ENCODE results near the gene ADGRB3. TPM values are rescaled to one million over a fixed set of nuclear protein-coding genes. Genes with fewer than 3 reads are reported as not detected.
"Not testable (repeated sequence)": the region's sequence is repeated elsewhere in the genome, so short reads cannot be mapped to it uniquely, and the experiment has no call there.

Gene ADGRB3
- total RNA-seq, 1 donor from 2014 or later, result 8.5 TPM

- DNase-seq (ENCODE audit: low spot score) (no peak), ATAC-seq (no peak)
- intact Hi-C loops (cut with DNase I), result no loop called here
Observed at GRCh38 chr6:69059413-69059812, 424.3 kb downstream of the ADGRB3 start.

DNA sequence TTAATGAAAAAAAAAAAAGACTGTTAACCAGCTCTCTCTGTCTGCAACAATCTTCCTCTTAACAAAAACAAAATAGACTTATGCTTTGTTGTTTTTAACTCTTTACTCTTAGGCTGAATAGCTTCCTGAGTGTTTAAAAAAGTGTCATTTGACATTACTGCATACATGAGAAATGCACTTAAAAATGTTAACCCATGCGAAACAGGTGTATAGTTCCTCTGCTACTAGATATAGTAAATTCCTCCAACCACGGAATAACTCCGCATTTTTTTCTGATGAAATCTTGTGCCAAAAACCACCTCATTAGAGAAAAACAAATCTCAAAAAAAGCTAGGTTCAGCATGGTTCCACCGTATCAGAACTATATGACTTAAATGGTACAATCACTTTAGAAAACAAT, 426.0 kb downstream of the ADGRB3 start:
- intact Hi-C loops (cut with DNase I), result no loop called here

GRCh38 chr6:69063401-69063800, 428.3 kb downstream of the ADGRB3 start:
- intact Hi-C loops (cut with DNase I), result no loop called here
- no peak for DNase-seq (ENCODE audit: low spot score)
- no peak for ATAC-seq

More for the DNA sequence above, 426.0 kb downstream of the ADGRB3 start:
- ATAC-seq (no peak), DNase-seq (ENCODE audit: low spot score) (no peak)

- intact Hi-C loops (cut with DNase I), result no loop called here
- no peak for DNase-seq (ENCODE audit: low spot score)
- ATAC-seq, result no peak
Observed at GRCh38 chr6:69064226-69064625, 429.1 kb downstream of the ADGRB3 start.

GRCh38 chr6:69069881-69070280, 434.8 kb downstream of the ADGRB3 start:
- ATAC-seq (no peak), DNase-seq (ENCODE audit: low spot score) (no peak)
- intact Hi-C loops (cut with DNase I), result no loop called here

- no peak for ATAC-seq
- no peak for DNase-seq (ENCODE audit: low spot score)
- intact Hi-C loops (cut with DNase I), result no loop called here
Observed at GRCh38 chr6:69072796-69073195, 437.7 kb downstream of the ADGRB3 start.

DNA sequence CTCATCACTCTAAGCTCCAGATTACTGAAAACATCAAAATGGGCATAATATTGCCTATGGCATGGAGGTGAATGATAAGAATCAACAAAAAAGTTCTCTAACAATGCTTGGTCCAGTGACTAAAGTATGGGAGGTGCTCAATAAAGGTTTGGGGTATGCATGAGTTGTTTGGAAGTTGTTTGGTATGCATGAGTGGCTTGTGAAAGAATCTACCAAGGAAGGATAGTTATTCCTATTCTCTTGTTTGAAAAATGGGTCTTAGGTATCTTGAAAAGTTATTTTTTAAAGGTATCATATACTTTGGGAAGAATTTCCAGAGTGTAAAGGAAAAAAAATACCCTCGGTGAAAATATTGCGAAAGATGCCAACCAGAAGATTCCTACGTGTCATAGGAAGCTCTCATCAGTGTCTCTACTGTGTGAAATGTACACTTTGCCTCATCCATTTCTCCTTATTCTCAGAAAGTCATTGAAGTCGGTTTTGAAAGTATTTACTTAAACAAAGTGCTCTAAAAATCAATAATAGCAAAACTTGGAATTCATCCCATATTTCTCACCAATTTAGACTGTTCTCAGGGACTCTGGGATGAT, 449.8 kb downstream of the ADGRB3 start:
- no peak for ATAC-seq
- intact Hi-C loops (cut with DNase I), result no loop called here

DNA sequence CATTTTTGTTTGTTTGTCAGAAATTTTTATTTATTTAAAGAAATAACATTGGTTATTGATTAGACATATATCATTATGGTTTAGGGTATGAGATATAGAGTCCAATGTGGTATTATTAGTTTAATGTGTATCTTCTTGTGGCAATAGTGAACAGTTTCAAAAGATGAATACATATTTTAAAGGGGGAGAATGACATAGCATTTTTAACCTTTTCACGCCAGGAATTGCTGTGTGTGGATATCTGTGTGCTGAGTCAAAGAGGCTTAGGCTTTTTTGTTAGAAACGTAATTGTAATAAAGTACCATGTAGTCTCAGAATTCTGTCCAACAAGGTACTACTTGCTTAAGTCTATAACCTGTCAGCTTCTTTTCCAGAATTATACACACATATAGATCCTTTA, 451.6 kb downstream of the ADGRB3 start:
- DNase-seq (ENCODE audit: low spot score), result no peak
- intact Hi-C loops (cut with DNase I), result no loop called here
- ATAC-seq, result no peak

More for the DNA sequence above, 449.8 kb downstream of the ADGRB3 start:
- no peak for DNase-seq (ENCODE audit: low spot score)

DNA sequence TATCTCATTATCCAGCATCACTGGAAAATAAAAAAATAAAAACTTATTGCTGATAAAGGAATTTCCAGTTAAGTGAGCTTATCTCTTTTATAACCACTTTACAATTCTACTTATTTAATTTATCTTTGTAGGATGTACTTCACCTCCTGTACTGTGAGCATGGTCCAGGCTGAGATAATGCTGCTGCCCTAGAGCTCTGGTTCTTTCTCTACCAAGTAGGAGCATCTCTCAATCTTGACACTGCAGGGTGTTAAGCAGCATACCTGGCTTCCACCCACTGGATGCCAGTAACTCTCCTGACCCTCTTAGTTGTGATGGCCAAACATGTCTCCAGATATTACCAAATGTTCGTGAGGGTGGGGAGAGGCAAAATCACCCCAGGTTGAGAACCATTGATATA, 454.5 kb downstream of the ADGRB3 start:
- intact Hi-C loops (cut with DNase I), result no loop called here
- DNase-seq (ENCODE audit: low spot score), result no peak
- ATAC-seq, result no peak

- intact Hi-C loops (cut with DNase I), result no loop called here
- ATAC-seq (no peak), DNase-seq (ENCODE audit: low spot score) (no peak)
Observed at GRCh38 chr6:69090132-69090531, 455.1 kb downstream of the ADGRB3 start.

GRCh38 chr6:69096681-69097080, 461.6 kb downstream of the ADGRB3 start:
- intact Hi-C loops (cut with DNase I), result no loop called here
- DNase-seq (ENCODE audit: low spot score) (no peak), ATAC-seq (no peak)

- intact Hi-C loops (cut with DNase I), result no loop called here
- ATAC-seq (no peak), DNase-seq (ENCODE audit: low spot score) (no peak)
Observed at GRCh38 chr6:69097948-69098347, 462.9 kb downstream of the ADGRB3 start.

- intact Hi-C loops (cut with DNase I), result no loop called here
- ATAC-seq (no peak), DNase-seq (ENCODE audit: low spot score) (no peak)
Observed at GRCh38 chr6:69098910-69099309, 463.8 kb downstream of the ADGRB3 start.

DNA sequence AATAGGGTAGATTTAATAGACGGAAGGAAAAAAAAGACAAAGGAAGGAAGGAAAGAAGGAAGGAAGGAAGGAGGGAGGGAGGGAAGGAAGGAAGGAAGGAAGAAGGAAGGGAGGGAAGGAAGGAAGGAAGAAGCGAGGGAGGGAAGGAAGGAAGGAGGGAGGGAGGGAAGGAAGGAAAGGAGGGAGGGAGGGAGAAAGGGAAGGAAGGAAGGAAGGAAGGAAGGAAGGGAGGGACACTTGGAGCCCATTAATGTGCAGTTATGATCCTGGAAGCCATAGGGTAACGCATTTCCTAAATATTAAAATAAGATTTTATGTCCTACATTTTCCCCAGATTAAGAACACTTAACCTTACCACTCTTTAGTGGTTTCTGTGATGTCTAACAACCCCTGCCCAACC, 465.7 kb downstream of the ADGRB3 start:
- no peak for DNase-seq (ENCODE audit: low spot score)
- intact Hi-C loops (cut with DNase I), result no loop called here
- no peak for ATAC-seq

DNA sequence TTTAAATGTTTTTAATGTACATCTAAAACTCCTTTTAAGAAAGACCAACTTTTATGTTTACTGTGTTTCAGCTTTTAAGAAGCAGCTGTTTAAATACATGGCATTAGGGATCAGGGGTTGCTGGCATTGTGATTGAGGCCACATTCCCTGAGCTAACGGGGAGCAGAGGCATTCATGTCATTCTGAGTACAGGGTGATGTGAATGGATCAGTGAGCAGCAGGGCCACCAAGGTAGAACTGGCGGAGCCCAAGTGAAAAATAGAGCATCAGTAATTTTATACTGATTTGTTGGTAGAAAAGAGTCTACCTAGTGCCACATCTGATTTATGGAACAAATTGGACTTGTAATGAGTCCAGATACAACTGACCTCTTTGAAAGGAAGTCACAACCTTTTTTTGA, 467.3 kb downstream of the ADGRB3 start:
- DNase-seq (ENCODE audit: low spot score) (no peak), ATAC-seq (no peak)
- intact Hi-C loops (cut with DNase I), result no loop called here

DNA sequence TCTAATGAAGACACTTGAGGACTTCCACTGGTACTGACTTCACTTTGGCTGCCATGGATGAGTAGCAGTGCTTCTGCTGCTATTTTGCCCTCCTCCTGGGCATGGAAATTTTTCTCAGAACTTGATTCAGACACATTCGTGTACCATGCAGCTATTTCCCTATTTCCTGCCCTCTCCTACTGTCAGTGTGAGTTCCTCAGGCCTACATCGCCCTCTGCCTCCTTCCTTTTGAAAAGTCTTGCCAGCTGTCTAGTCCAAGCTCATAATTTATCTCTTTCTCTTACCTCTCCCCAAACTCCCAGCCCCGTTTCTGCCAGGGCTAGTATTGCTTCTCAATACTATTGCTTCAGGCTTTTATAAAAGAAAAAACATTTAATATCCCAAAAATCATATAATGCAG, 470.2 kb downstream of the ADGRB3 start:
- intact Hi-C loops (cut with DNase I), result no loop called here
- DNase-seq (ENCODE audit: low spot score) (no peak), ATAC-seq (no peak)

DNA sequence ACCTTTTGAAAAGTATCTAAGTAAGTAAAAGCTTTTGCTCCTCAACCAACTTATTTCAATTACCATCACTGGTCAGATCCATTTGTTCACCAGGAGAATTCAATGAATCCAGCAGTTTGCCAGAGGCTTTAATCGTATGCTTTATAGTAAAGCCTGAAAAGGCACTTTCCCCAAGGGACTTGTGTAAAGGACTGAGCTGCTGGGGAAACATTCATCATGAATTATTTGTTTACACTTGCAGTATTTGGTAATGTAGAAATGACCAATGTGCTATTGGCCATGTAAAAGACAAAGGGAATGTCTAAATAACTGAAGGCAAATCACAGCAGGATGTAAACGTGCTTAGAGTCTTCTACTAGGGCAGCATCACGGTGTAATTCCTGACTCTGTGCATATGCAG, 471.4 kb downstream of the ADGRB3 start:
- intact Hi-C loops (cut with DNase I), result no loop called here
- DNase-seq (ENCODE audit: low spot score) (no peak), ATAC-seq (no peak)

DNA sequence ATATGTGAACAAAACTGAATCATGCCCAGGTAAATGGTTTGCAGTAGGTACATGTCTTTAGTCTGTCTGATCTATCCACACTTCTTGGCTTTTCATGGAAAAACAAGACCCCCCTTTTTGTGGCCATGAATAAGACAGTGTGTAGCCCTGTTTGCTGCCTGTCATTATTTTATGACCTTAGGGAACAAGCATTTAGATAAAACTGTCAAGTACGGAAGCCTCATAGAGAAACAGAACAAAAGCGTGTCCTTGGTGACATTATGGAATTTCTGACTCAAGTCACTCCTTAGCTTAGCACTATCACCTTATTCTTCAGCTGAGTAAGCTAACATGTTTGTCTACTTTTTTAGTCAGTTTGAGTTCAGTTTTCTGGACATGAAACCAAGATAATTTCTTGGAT, 476.2 kb downstream of the ADGRB3 start:
- no peak for ATAC-seq
- intact Hi-C loops (cut with DNase I), result loop anchor here (10.0 kb wide), 1 partner anchor 1254 kb away; no protein-coding TSS in a partner anchor
- DNase-seq (ENCODE audit: low spot score), result no peak

DNA sequence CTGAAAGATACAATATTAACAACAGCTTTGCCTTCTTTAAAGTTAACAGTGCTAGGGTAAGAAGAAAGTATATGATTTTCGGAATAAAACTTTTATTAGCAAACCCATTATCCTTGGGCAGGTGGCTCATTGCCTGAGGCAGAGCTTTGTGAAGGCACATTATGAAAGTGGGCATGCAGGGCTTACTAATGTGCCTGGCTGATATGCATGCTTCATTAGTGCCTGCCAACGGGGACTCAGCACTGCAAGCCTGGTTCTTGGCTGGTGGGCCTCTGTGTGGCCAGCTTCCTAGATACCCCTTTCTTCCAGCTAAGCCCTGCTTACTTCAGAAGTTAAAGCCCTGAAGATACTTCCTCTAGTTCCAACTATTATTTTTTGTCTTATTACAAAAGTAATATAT, 481.6 kb downstream of the ADGRB3 start:
- no peak for DNase-seq (ENCODE audit: low spot score)
- ATAC-seq, result no peak
- intact Hi-C loops (cut with DNase I), result loop anchor here (10.0 kb wide), 1 partner anchor 1248 kb away; no protein-coding TSS in a partner anchor

GRCh38 chr6:69121461-69122406, 486.7 kb downstream of the ADGRB3 start:
- ATAC-seq; intact Hi-C loops (cut with DNase I); DNase-seq (ENCODE audit: low spot score): not testable (repeated sequence)
